K562 (cell line): Measurements from ENCODE around the gene EXOC4.

Experiments used
- JUND ChIP-seq, 2 experiments: IDR thresholded peaks; 2 replicates in 1 of 2; 3 replicates in 1 of 2; pipeline ENCODE4 v1.6.1; 2011; ENCODE audit warnings: borderline replicate concordance in 2 of 2, low read depth in 2 of 2, low read length in 2 of 2, improper control_type of control experiment in 1 of 2, missing biosample characterization in 1 of 2, missing genetic modification characterization in 1 of 2, missing genetic modification reagents in 1 of 2
- NFIC ChIP-seq: fragments of 450-650 bp; IDR thresholded peaks from 2 replicates; pipeline ENCODE4 v1.6.1; 2017; ENCODE audit warnings: mild to moderate bottlenecking, inconsistent platforms
- NFXL1 ChIP-seq: fragments of 450-650 bp; formaldehyde crosslinking; IDR thresholded peaks from 2 replicates; pipeline ENCODE4 v1.4.0; 2021; ENCODE audit warnings: mild to moderate bottlenecking
- POLR2A ChIP-seq: fragments of 450-650 bp; conservative IDR thresholded peaks from 2 replicates; pipeline ENCODE4 v1.6.1; 2016
- POLR2H ChIP-seq: IDR thresholded peaks from 2 replicates; pipeline ENCODE4 v1.6.1; 2016; ENCODE audit warnings: missing genetic modification characterization, low read depth, mild to moderate bottlenecking, control low read depth, missing compliant biosample characterization, moderate library complexity
- RAD51 ChIP-seq: fragments of 450-650 bp; IDR thresholded peaks from 2 replicates; pipeline ENCODE4 v1.7.1; 2016; ENCODE audit warnings: low read depth, mild to moderate bottlenecking, borderline replicate concordance
- SMAD4 ChIP-seq: fragments of 250-450 bp; sonication (Bioruptor Pico); conservative IDR thresholded peaks from 2 replicates; pipeline ENCODE4 v1.8.0; 2021; ENCODE audit warnings: inconsistent platforms, mild to moderate bottlenecking, moderate library complexity
- SOX6 ChIP-seq: fragments of 450-650 bp; IDR thresholded peaks from 2 replicates; pipeline ENCODE4 v1.6.1; 2014; ENCODE audit warnings: mild to moderate bottlenecking
- ZNF174 ChIP-seq: fragments of 250-450 bp; sonication (Bioruptor Pico); IDR thresholded peaks from 2 replicates; pipeline ENCODE4 v1.4.0; 2020; ENCODE audit warnings: mild to moderate bottlenecking
- TF ChIP-seq, protein P1 (sequence below), 3 experiments: IDR thresholded peaks in 2 of 3; conservative IDR thresholded peaks in 1 of 3; 2 replicates each; pipeline ENCODE4 v1.5.1; 2011 to 2012; ENCODE audit warnings: low read length in 3 of 3, mild to moderate bottlenecking in 3 of 3, control low read depth in 2 of 3, improper control_type of control experiment in 1 of 3, inconsistent platforms in 1 of 3, low read depth in 1 of 3, mixed read lengths in 1 of 3, moderate library complexity in 1 of 3; ENCODE audit not compliant: insufficient read depth in 2 of 3
- TF ChIP-seq, protein P2 (sequence below): sonication (generic); formaldehyde crosslinking; IDR thresholded peaks from 2 replicates; pipeline ENCODE4 v1.8.1; 2022; ENCODE audit warnings: missing genetic modification reagents
- TF ChIP-seq, protein P3 (sequence below): fragments of 450-650 bp; IDR thresholded peaks from 2 replicates; pipeline ENCODE4 v1.6.1; 2016; ENCODE audit warnings: low read depth
- TF ChIP-seq, protein P4 (sequence below): conservative IDR thresholded peaks from 2 replicates; pipeline ENCODE4 v1.6.1; 2011; ENCODE audit warnings: low read depth, mild to moderate bottlenecking, low read length; ENCODE audit not compliant: control insufficient read depth

DNA sequence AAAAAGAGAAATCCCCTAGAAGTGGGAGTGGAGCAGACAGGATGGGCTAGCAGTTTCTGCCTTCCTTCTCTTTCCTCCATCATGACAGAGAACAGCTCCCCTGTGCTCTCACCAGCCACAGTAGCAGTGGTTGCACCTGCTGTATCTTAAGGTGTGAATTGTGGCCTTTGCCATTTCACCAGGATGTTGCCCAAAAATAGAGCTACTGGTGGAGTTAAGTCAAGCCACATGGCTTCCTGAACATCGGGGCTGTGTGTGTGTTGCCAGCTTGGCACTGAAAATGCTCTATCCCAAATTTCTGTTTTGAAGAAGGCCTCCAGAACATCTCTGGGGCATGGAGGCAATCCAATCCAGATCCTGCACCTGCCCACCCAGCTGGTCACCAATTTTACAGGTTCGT, 348.7 kb downstream of the EXOC4 start:
- TF ChIP-seq, protein P1, sequence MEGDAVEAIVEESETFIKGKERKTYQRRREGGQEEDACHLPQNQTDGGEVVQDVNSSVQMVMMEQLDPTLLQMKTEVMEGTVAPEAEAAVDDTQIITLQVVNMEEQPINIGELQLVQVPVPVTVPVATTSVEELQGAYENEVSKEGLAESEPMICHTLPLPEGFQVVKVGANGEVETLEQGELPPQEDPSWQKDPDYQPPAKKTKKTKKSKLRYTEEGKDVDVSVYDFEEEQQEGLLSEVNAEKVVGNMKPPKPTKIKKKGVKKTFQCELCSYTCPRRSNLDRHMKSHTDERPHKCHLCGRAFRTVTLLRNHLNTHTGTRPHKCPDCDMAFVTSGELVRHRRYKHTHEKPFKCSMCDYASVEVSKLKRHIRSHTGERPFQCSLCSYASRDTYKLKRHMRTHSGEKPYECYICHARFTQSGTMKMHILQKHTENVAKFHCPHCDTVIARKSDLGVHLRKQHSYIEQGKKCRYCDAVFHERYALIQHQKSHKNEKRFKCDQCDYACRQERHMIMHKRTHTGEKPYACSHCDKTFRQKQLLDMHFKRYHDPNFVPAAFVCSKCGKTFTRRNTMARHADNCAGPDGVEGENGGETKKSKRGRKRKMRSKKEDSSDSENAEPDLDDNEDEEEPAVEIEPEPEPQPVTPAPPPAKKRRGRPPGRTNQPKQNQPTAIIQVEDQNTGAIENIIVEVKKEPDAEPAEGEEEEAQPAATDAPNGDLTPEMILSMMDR (IDR thresholded peaks at IDR 0.05 in 2 of 3, conservative IDR thresholded peaks at IDR 0.05 in 1 of 3; ENCODE audit: insufficient read depth in 2 of 3, low read depth in 1 of 3, low read length in 3 of 3) = no peak
- TF ChIP-seq JUND (IDR thresholded peaks at IDR 0.05; ENCODE audit: borderline replicate concordance, low read depth, low read length) = no peak
- TF ChIP-seq JUND (tag; IDR thresholded peaks at IDR 0.05; ENCODE audit: borderline replicate concordance, low read depth, low read length) = no peak
- TF ChIP-seq NFIC = no peak
- no peak for TF ChIP-seq NFXL1 (CRISPR knock-in tag)
- TF ChIP-seq, protein P2, sequence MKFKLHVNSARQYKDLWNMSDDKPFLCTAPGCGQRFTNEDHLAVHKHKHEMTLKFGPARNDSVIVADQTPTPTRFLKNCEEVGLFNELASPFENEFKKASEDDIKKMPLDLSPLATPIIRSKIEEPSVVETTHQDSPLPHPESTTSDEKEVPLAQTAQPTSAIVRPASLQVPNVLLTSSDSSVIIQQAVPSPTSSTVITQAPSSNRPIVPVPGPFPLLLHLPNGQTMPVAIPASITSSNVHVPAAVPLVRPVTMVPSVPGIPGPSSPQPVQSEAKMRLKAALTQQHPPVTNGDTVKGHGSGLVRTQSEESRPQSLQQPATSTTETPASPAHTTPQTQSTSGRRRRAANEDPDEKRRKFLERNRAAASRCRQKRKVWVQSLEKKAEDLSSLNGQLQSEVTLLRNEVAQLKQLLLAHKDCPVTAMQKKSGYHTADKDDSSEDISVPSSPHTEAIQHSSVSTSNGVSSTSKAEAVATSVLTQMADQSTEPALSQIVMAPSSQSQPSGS (CRISPR knock-in tag) = no peak
- TF ChIP-seq, protein P3, sequence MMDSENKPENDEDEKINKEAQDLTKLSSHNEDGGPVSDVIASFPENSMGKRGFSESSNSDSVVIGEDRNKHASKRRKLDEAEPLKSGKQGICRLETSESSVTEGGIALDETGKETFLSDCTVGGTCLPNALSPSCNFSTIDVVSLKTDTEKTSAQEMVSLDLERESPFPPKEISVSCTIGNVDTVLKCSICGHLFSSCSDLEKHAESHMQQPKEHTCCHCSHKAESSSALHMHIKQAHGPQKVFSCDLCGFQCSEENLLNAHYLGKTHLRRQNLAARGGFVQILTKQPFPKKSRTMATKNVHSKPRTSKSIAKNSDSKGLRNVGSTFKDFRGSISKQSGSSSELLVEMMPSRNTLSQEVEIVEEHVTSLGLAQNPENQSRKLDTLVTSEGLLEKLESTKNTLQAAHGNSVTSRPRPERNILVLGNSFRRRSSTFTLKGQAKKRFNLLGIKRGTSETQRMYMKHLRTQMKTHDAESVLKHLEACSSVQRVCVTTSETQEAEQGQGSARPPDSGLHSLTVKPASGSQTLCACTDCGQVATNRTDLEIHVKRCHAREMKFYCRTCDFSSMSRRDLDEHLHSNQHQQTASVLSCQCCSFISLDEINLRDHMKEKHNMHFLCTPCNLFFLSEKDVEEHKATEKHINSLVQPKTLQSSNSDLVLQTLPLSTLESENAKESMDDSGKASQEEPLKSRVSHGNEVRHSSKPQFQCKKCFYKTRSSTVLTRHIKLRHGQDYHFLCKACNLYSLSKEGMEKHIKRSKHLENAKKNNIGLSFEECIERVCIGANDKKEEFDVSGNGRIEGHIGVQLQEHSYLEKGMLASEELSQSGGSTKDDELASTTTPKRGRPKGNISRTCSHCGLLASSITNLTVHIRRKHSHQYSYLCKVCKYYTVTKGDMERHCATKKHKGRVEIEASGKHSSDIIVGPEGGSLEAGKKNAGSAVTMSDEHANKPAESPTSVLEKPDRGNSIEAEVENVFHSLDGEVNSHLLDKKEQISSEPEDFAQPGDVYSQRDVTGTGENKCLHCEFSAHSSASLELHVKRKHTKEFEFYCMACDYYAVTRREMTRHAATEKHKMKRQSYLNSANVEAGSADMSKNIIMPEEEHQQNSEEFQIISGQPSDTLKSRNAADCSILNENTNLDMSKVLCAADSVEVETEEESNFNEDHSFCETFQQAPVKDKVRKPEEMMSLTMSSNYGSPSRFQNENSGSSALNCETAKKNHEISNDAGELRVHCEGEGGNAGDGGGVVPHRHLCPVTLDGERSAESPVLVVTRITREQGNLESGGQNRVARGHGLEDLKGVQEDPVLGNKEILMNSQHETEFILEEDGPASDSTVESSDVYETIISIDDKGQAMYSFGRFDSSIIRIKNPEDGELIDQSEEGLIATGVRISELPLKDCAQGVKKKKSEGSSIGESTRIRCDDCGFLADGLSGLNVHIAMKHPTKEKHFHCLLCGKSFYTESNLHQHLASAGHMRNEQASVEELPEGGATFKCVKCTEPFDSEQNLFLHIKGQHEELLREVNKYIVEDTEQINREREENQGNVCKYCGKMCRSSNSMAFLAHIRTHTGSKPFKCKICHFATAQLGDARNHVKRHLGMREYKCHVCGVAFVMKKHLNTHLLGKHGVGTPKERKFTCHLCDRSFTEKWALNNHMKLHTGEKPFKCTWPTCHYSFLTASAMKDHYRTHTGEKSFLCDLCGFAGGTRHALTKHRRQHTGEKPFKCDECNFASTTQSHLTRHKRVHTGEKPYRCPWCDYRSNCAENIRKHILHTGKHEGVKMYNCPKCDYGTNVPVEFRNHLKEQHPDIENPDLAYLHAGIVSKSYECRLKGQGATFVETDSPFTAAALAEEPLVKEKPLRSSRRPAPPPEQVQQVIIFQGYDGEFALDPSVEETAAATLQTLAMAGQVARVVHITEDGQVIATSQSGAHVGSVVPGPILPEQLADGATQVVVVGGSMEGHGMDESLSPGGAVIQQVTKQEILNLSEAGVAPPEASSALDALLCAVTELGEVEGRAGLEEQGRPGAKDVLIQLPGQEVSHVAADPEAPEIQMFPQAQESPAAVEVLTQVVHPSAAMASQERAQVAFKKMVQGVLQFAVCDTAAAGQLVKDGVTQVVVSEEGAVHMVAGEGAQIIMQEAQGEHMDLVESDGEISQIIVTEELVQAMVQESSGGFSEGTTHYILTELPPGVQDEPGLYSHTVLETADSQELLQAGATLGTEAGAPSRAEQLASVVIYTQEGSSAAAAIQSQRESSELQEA = no peak
- no peak for TF ChIP-seq SMAD4 (CRISPR knock-in tag)
- TF ChIP-seq, protein P4, sequence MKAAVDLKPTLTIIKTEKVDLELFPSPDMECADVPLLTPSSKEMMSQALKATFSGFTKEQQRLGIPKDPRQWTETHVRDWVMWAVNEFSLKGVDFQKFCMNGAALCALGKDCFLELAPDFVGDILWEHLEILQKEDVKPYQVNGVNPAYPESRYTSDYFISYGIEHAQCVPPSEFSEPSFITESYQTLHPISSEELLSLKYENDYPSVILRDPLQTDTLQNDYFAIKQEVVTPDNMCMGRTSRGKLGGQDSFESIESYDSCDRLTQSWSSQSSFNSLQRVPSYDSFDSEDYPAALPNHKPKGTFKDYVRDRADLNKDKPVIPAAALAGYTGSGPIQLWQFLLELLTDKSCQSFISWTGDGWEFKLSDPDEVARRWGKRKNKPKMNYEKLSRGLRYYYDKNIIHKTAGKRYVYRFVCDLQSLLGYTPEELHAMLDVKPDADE = no peak
- TF ChIP-seq ZNF174 (CRISPR knock-in tag) = no peak
- no peak for TF ChIP-seq POLR2A
- TF ChIP-seq POLR2H (tag) = no peak
- no peak for TF ChIP-seq RAD51
- TF ChIP-seq SOX6 = no peak
